SH-SY5Y (cell line): ENCODE data around the gene AKAP6.

Source experiments
- GATA2 ChIP-seq: IDR thresholded peaks from 2 replicates; pipeline ENCODE4 v1.6.1; 2011; ENCODE audit warnings: mild to moderate bottlenecking, low read depth, low read length
- GATA3 ChIP-seq: IDR thresholded peaks from 2 replicates; pipeline ENCODE4 v1.6.1; 2011; ENCODE audit warnings: low read depth, mild to moderate bottlenecking, low read length, moderate library complexity

- TF ChIP-seq GATA3 (no peak), GATA2 (no peak)
These were observed 20.9 kb downstream of the AKAP6 start for GRCh38 chr14:32350020-32350419.
